ENCODE data around the gene DOK4. TPM values are rescaled to one million over a fixed set of nuclear protein-coding genes. Genes with fewer than 3 reads are reported as not detected.

DOK4 gene
- total and polyA plus RNA-seq, 4 donors = 7.8 to 24.6 (median 18.1) TPM

DNA sequence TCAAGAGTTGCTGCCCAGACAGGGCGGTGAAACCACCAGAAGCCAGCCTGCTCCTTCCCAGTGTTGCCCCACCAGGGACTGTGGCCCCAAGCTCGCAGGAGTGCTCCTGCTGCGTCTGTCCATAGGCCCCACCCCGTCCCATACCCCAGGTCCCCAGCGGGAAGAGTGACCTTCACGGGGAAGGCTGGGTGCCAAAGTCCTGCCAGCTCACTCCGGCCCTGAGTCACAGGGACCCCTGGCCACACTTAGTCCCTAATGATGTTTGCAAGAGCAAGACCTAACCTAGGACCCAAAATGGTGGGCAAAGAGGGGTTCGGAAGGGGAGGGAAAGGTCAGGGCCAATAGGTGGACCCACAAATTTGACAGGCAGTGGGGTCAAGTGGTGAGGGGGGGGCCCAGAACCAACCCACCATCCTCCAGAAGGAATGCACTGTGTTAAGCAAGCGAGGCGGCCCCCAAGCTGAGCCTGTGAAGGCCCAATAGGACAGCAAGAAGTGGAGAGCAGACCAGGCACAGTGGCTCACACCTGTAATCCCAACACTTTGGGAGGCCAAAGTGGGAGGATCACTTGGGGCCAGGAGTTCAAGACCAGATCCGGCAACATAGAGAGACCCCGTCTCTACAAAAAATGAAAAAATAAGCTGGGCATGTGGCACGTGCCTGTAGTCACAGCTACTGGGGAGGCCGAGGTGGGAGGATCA lies 3.3 kb downstream of the DOK4 start:
- Histone ChIP-seq H3K9me3 (ENCODE audit: control insufficient read depth in 4 of 4, low read length in 3 of 4) (no peaks in the 10 kb centered on the region), H3K27ac (ENCODE audit: low read depth in 1 of 2, low read length in 2 of 2) (no peak overlapping the region), H3K4me1 (ENCODE audit: control insufficient read depth in 4 of 4, insufficient read depth in 4 of 4, low read length in 3 of 4) (peaks cover 25 to 50% (median 36%) of the 10 kb centered on the region in 4 donors), H3K9ac (ENCODE audit: low read depth in 1 of 2, low read length in 2 of 2) (no peak overlapping the region), H3K36me3 (ENCODE audit: control insufficient read depth in 4 of 4, insufficient read depth in 3 of 4, low read depth in 1 of 4, low read length in 3 of 4) (no peaks in the 10 kb centered on the region), H3K27me3 (ENCODE audit: control insufficient read depth in 4 of 4, insufficient read depth in 4 of 4, low read length in 3 of 4) (no peaks in the 10 kb centered on the region), H3K4me3 (ENCODE audit: low read depth in 1 of 3, low read length in 3 of 3) (no peak overlapping the region)
- 81% methylated on average over 14 of the region's 14 CpGs for WGBS
- no peak for DNase-seq (ENCODE audit: low spot score)
- TF ChIP-seq, protein P1, sequence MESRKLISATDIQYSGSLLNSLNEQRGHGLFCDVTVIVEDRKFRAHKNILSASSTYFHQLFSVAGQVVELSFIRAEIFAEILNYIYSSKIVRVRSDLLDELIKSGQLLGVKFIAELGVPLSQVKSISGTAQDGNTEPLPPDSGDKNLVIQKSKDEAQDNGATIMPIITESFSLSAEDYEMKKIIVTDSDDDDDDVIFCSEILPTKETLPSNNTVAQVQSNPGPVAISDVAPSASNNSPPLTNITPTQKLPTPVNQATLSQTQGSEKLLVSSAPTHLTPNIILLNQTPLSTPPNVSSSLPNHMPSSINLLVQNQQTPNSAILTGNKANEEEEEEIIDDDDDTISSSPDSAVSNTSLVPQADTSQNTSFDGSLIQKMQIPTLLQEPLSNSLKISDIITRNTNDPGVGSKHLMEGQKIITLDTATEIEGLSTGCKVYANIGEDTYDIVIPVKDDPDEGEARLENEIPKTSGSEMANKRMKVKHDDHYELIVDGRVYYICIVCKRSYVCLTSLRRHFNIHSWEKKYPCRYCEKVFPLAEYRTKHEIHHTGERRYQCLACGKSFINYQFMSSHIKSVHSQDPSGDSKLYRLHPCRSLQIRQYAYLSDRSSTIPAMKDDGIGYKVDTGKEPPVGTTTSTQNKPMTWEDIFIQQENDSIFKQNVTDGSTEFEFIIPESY (IDR thresholded peaks at IDR 0.05) = no peak
- no peak for TF ChIP-seq RAD21 (IDR thresholded peaks at IDR 0.05)
- no peak for TF ChIP-seq YY1 (IDR thresholded peaks at IDR 0.05)
- no peak for TF ChIP-seq NR2F2 (IDR thresholded peaks at IDR 0.05)
- TF ChIP-seq, protein P2, sequence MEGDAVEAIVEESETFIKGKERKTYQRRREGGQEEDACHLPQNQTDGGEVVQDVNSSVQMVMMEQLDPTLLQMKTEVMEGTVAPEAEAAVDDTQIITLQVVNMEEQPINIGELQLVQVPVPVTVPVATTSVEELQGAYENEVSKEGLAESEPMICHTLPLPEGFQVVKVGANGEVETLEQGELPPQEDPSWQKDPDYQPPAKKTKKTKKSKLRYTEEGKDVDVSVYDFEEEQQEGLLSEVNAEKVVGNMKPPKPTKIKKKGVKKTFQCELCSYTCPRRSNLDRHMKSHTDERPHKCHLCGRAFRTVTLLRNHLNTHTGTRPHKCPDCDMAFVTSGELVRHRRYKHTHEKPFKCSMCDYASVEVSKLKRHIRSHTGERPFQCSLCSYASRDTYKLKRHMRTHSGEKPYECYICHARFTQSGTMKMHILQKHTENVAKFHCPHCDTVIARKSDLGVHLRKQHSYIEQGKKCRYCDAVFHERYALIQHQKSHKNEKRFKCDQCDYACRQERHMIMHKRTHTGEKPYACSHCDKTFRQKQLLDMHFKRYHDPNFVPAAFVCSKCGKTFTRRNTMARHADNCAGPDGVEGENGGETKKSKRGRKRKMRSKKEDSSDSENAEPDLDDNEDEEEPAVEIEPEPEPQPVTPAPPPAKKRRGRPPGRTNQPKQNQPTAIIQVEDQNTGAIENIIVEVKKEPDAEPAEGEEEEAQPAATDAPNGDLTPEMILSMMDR (IDR thresholded peaks at IDR 0.05; ENCODE audit: low read depth, low read length, missing input control) = no peak
- TF ChIP-seq JUND (IDR thresholded peaks at IDR 0.05) = no peak
- no peak for TF ChIP-seq GABPA (IDR thresholded peaks at IDR 0.05 in 1 of 2, conservative IDR thresholded peaks at IDR 0.05 in 1 of 2)
- TF ChIP-seq, protein P3, sequence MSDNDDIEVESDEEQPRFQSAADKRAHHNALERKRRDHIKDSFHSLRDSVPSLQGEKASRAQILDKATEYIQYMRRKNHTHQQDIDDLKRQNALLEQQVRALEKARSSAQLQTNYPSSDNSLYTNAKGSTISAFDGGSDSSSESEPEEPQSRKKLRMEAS (IDR thresholded peaks at IDR 0.05) = no peak
- TF ChIP-seq RXRA (IDR thresholded peaks at IDR 0.05) = no peak
- TF ChIP-seq, protein P4, sequence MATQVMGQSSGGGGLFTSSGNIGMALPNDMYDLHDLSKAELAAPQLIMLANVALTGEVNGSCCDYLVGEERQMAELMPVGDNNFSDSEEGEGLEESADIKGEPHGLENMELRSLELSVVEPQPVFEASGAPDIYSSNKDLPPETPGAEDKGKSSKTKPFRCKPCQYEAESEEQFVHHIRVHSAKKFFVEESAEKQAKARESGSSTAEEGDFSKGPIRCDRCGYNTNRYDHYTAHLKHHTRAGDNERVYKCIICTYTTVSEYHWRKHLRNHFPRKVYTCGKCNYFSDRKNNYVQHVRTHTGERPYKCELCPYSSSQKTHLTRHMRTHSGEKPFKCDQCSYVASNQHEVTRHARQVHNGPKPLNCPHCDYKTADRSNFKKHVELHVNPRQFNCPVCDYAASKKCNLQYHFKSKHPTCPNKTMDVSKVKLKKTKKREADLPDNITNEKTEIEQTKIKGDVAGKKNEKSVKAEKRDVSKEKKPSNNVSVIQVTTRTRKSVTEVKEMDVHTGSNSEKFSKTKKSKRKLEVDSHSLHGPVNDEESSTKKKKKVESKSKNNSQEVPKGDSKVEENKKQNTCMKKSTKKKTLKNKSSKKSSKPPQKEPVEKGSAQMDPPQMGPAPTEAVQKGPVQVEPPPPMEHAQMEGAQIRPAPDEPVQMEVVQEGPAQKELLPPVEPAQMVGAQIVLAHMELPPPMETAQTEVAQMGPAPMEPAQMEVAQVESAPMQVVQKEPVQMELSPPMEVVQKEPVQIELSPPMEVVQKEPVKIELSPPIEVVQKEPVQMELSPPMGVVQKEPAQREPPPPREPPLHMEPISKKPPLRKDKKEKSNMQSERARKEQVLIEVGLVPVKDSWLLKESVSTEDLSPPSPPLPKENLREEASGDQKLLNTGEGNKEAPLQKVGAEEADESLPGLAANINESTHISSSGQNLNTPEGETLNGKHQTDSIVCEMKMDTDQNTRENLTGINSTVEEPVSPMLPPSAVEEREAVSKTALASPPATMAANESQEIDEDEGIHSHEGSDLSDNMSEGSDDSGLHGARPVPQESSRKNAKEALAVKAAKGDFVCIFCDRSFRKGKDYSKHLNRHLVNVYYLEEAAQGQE (IDR thresholded peaks at IDR 0.05) = no peak
- no peak for TF ChIP-seq HNF4A (conservative IDR thresholded peaks at IDR 0.05)
- TF ChIP-seq HNF4G (IDR thresholded peaks at IDR 0.05) = no peak
- no peak for TF ChIP-seq FOXA2 (IDR thresholded peaks at IDR 0.05)
- TF ChIP-seq, protein P5, sequence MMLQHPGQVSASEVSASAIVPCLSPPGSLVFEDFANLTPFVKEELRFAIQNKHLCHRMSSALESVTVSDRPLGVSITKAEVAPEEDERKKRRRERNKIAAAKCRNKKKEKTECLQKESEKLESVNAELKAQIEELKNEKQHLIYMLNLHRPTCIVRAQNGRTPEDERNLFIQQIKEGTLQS (IDR thresholded peaks at IDR 0.05) = no peak
- TF ChIP-seq TAF1 (conservative IDR thresholded peaks at IDR 0.05) = no peak
